Measurements from ENCODE around the gene KAT7. TPM values are rescaled to one million over a fixed set of nuclear protein-coding genes. Genes with fewer than 3 reads are reported as not detected.

The KAT7 gene
- total RNA-seq, 4 donors from 2014 or later, result 32.6 to 49.8 (median 45.2) TPM

GRCh38 chr17:49760296-49760695, 28.2 kb upstream of the KAT7 start:
- in situ Hi-C loops (cut with MboI; ENCODE audit: low sequenced_read_pairs in 4 of 4), result no loop called here
- intact Hi-C loops (cut with DNase I; ENCODE audit: low total_unique reads), result loop anchor here (5.0 kb wide), 1 partner anchor 53 kb away; the partner anchor contains the start of gene SLC35B1
- peaks cover 0 to 9% (median 0%) of the 10 kb centered on the region in 3 donors for H3K27me3 ChIP-seq
- DNase-seq, result no peak
- no peak for ATAC-seq
- peaks cover 3 to 8% of the 10 kb centered on the region in 2 donors for H3K4me1 ChIP-seq
- no peaks in the 10 kb centered on the region for H3K9me3 ChIP-seq
- no peak overlapping the region for H3K27ac ChIP-seq
- H3K36me3 ChIP-seq, result no peaks in the 10 kb centered on the region
- TF ChIP-seq POLR2A (IDR thresholded peaks at IDR 0.05) (no peak), CTCF (IDR thresholded peaks at IDR 0.05 in 4 of 5, conservative IDR thresholded peaks at IDR 0.05 in 1 of 5) (no peak)
- no peak overlapping the region for H3K4me3 ChIP-seq

GRCh38 chr17:49760932-49761558, 27.4 kb upstream of the KAT7 start:
- H3K27ac ChIP-seq, result no peak overlapping the region
- no peaks in the 10 kb centered on the region for H3K36me3 ChIP-seq
- peaks cover 0 to 9% (median 0%) of the 10 kb centered on the region in 3 donors for H3K27me3 ChIP-seq
- H3K9me3 ChIP-seq, result no peaks in the 10 kb centered on the region
- TF ChIP-seq POLR2A (IDR thresholded peaks at IDR 0.05) (no peak), CTCF (IDR thresholded peaks at IDR 0.05 in 4 of 5, conservative IDR thresholded peaks at IDR 0.05 in 1 of 5) (no peak)
- H3K4me3 ChIP-seq, result no peak overlapping the region
- in situ Hi-C loops (cut with MboI; ENCODE audit: low sequenced_read_pairs in 4 of 4), result no loop called here
- peaks cover 3 to 8% of the 10 kb centered on the region in 2 donors for H3K4me1 ChIP-seq
- intact Hi-C loops (cut with DNase I; ENCODE audit: low total_unique reads), result loop anchor here (5.0 kb wide), 1 partner anchor 54 kb away; the partner anchor contains the start of gene SLC35B1
- ATAC-seq, result no peak
- DNase-seq, result no peak

- Histone ChIP-seq H3K4me3 (peak overlapping the region in 1 of 4 donors; percentile 74), H3K36me3 (no peaks in the 10 kb centered on the region), H3K9me3 (no peaks in the 10 kb centered on the region), H3K27me3 (peaks cover 0 to 9% (median 0%) of the 10 kb centered on the region in 3 donors), H3K27ac (peak overlapping the region in 1 of 4 donors; percentile 57), H3K4me1 (peaks cover 3 to 8% of the 10 kb centered on the region in 2 donors)
- DNase-seq (no peak), ATAC-seq (no peak)
- no peak for TF ChIP-seq CTCF (IDR thresholded peaks at IDR 0.05 in 4 of 5, conservative IDR thresholded peaks at IDR 0.05 in 1 of 5)
- TF ChIP-seq POLR2A (IDR thresholded peaks at IDR 0.05), result no peak
- intact Hi-C loops (cut with DNase I; ENCODE audit: low total_unique reads) (loop anchor here (5.0 kb wide), 1 partner anchor 55 kb away; the partner anchor contains the start of gene SLC35B1), in situ Hi-C loops (cut with MboI; ENCODE audit: low sequenced_read_pairs in 4 of 4) (no loop called here)
These were observed 26.1 kb upstream of the KAT7 start for GRCh38 chr17:49762151-49762941.

GRCh38 chr17:49763735-49764558, 24.5 kb upstream of the KAT7 start, which contains the start of gene FAM117A:
Gene FAM117A (minus strand): TSS chr17:49764131. CDS start chr17:49764087, 44 bp downstream.
- peaks cover 0 to 9% (median 0%) of the 10 kb centered on the region in 3 donors for H3K27me3 ChIP-seq
- intact Hi-C loops (cut with DNase I; ENCODE audit: low total_unique reads), result loop anchor here (5.0 kb wide), 1 partner anchor 57 kb away; the partner anchor contains the start of gene SLC35B1
- peak; percentile 94 to 95 for DNase-seq
- ATAC-seq, result peak; percentile 99
- in situ Hi-C loops (cut with MboI; ENCODE audit: low sequenced_read_pairs in 4 of 4), result no loop called here
- peak in 1 of 5 experiments; percentile 18 for TF ChIP-seq CTCF (IDR thresholded peaks at IDR 0.05 in 4 of 5, conservative IDR thresholded peaks at IDR 0.05 in 1 of 5)
- TF ChIP-seq POLR2A (IDR thresholded peaks at IDR 0.05), result peak in 1 of 2 donors; percentile 68
- H3K27ac ChIP-seq, result peak within 1 kb of the TSS; percentile 32 to 79 (median 60)
- no peaks in the 10 kb centered on the region for H3K36me3 ChIP-seq
- H3K4me1 ChIP-seq, result peaks cover 3 to 8% of the 10 kb centered on the region in 2 donors
- no peaks in the 10 kb centered on the region for H3K9me3 ChIP-seq
- H3K4me3 ChIP-seq, result peak within 1 kb of the TSS; percentile 63 to 83 (median 72)

Measured in gastrocnemius medialis (tissue), 4 donors.